Epithelial cell of esophagus (primary cell): ENCODE results near the gene NFIA.

Experiments
- DNase-seq: peaks from one replicate; pipeline ENCODE4 v3.0.0; 2010; ENCODE audit warnings: low read depth
- H3K4me3 ChIP-seq: 2 replicates; pipeline ENCODE4 v1.5.1; 2011; ENCODE audit warnings: mild to moderate bottlenecking, low read length, control low read depth
- CTCF ChIP-seq: IDR thresholded peaks from 2 replicates; pipeline ENCODE4 v1.5.1; 2011; ENCODE audit warnings: low read depth, mild to moderate bottlenecking, low read length, control low read depth, inconsistent platforms; ENCODE audit not compliant: insufficient read depth; ENCODE audit errors: missing control alignments

NFIA gene

DNA sequence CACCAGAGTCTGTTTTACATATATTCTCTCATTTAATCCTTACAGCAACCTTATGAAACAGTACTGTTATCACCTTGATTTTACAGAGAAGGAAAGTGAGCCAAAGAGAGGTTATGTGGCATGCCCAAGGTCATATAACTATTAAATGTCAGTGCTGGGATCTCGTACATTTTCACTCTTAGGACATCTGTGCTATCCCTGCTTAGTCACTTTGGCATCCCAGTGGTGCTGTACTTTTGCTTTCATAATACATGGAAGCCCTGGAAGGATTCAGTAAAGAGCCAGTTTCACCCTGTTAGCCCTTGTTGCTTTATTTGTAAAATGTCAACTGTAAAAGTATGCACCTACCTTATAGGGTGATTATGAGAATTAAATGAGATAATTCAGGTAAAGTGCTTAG is 104.4 kb downstream of the NFIA start:
- H3K4me3 ChIP-seq, result no peak overlapping the region
- DNase-seq, result no peak
- no peak for TF ChIP-seq CTCF

GRCh38 chr1:61187352-61188086 is 105.2 kb downstream of the NFIA start:
- TF ChIP-seq CTCF, result no peak
- no peak overlapping the region for H3K4me3 ChIP-seq
- DNase-seq, result no peak

GRCh38 chr1:61190153-61190552 is 107.8 kb downstream of the NFIA start:
- no peak for TF ChIP-seq CTCF
- no peak overlapping the region for H3K4me3 ChIP-seq
- no peak for DNase-seq

DNA sequence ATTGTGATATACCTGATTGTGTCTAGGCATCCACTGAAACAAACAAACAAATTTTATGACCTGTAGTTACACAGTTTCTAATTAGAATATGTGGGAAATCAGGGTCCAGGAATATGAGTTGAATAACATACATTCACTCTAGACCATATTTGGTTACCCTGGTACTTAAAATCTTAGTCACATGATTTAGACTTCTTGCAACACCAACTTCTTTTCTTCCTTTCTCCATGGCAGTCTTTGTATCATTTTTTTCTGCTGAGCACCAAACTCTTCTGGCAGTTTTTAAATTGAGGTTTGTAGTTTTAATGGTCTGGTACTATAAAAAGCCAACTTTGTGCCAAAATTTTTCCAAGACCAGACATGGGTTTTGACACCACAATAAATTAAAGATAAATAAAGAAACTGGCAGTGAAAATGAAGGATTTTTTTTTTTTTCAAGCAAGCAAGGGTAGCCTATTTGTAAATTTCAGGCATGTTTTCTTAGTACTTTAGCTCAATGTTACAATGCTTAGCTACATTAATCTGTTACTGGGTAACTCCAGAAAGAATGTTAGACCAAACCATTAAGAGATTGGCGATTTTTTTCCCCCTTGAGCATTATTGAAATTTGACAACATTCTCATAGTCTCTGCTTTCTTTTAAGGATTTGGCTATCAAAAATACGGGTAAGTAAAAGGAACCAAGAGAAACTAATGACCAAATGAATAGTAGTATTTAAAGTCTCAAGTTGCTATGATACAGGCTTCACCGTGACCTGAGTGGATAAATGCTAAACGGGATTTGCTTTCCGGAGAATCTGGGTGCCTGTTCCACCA is 108.5 kb downstream of the NFIA start:
- H3K4me3 ChIP-seq, result no peak overlapping the region
- TF ChIP-seq CTCF, result no peak
- no peak for DNase-seq

GRCh38 chr1:61191433-61191720 is 109.0 kb downstream of the NFIA start:
- no peak for TF ChIP-seq CTCF
- H3K4me3 ChIP-seq, result no peak overlapping the region
- no peak for DNase-seq

- no peak for TF ChIP-seq CTCF
- no peak overlapping the region for H3K4me3 ChIP-seq
- no peak for DNase-seq
Observed at GRCh38 chr1:61192663-61193330, 110.4 kb downstream of the NFIA start.

DNA sequence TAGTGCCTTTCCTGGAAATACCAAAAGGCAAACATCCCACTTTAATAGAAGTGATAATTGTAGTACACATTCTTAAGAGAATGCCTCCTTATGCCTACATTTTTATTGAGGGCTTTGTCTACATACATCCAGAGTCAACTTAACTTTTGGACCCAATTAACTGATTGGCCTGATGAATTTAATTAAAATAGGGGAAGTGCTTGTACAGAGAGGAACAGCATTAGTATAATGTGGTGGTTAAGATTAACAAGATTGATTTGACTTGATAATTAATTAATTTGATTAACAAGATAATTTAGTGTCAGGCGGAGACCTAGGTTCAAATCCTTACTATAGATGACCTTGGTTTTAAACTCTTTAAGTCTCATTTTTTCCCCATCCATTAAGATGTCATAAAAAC is 111.4 kb downstream of the NFIA start:
- TF ChIP-seq CTCF, result no peak
- H3K4me3 ChIP-seq, result no peak overlapping the region
- DNase-seq, result no peak
